ENCODE results near the gene CITED2. TPM values are rescaled to one million over a fixed set of nuclear protein-coding genes. Genes with fewer than 3 reads are reported as not detected.
A peak's percentile ranks its signal among the peaks of the same experiment; 100 is the strongest.
"Not testable (repeated sequence)": the region's sequence is repeated elsewhere in the genome, so short reads cannot be mapped to it uniquely, and the experiment has no call there.

CITED2 gene
- total and polyA plus RNA-seq, 2 experiments from 2014 or later: 26.6 to 76.9 TPM

DNA sequence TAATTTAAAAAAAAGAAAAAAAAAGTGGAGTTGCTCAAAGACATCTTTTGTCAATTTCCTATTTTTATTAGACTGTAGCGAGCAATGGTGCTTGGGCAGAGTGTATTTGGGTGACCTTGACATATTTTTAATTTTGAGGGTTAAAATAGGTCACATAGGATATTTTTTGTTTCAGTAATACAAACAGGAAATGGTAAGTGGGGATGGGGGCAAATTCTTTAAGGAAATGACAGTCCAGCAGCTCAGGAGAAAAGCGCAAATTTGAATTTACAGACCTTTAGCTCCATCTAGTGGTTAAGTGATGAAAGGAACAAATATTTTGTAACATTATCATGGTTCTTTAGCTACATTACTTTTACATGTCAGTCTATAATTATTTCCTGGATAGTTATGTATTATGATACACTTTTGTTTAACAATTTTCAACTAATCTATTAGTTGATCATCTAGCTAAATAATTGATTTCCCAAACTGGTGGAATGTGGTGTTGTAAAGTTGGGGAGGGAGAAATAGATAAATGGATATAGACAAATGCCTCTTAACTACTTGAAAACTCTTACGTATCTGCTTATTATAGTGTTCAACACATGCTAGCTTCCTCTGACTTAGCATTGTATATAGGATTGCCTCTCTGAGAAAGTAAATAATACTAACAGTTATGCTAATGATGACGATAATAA is 10.0 kb downstream of the CITED2 start:
- Histone ChIP-seq H3K36me3 (ENCODE audit: insufficient read depth) (no peaks in the 10 kb centered on the region), H3K9me2 (ENCODE audit: insufficient read depth) (no peaks in the 10 kb centered on the region), H3K4me1 (ENCODE audit: insufficient read depth) (peaks cover 12% of the 10 kb centered on the region), H3K4me3 (no peak overlapping the region), H3K27ac (ENCODE audit: low read depth) (no peak overlapping the region), H2AFZ (no peak overlapping the region), H3K79me2 (replicated peaks; ENCODE audit: insufficient read depth) (no peaks in the 10 kb centered on the region), H3F3A (replicated peaks; ENCODE audit: low read depth) (no peaks in the 10 kb centered on the region; the same call in 1 of the 2 replicates), H4K20me1 (replicated peaks; ENCODE audit: insufficient read depth) (no peaks in the 10 kb centered on the region), H3K4me2 (no peak overlapping the region), H3K27me3 (ENCODE audit: insufficient read depth) (no peaks in the 10 kb centered on the region)
- no peaks in the 10 kb centered on the region for H3K36me3 Mint-ChIP-seq (ENCODE audit: low read depth)
- ATAC-seq (no peak), DNase-seq (ENCODE audit: low spot score) (peak; percentile 83)
- H3K4me3 Mint-ChIP-seq: no peak overlapping the region
- no peaks in the 10 kb centered on the region; the same call in 2 of the 3 replicates for H3K9me3 Mint-ChIP-seq
- H3K27me3 Mint-ChIP-seq (ENCODE audit: insufficient read depth, low read depth, poor library complexity): peaks cover 3% of the 10 kb centered on the region
- H3K27ac Mint-ChIP-seq: no peak overlapping the region
- TF ChIP-seq EZH2phosphoT487 (IDR thresholded peaks at IDR 0.05; ENCODE audit: unreplicated experiment): no peak
- TF ChIP-seq, protein P1, sequence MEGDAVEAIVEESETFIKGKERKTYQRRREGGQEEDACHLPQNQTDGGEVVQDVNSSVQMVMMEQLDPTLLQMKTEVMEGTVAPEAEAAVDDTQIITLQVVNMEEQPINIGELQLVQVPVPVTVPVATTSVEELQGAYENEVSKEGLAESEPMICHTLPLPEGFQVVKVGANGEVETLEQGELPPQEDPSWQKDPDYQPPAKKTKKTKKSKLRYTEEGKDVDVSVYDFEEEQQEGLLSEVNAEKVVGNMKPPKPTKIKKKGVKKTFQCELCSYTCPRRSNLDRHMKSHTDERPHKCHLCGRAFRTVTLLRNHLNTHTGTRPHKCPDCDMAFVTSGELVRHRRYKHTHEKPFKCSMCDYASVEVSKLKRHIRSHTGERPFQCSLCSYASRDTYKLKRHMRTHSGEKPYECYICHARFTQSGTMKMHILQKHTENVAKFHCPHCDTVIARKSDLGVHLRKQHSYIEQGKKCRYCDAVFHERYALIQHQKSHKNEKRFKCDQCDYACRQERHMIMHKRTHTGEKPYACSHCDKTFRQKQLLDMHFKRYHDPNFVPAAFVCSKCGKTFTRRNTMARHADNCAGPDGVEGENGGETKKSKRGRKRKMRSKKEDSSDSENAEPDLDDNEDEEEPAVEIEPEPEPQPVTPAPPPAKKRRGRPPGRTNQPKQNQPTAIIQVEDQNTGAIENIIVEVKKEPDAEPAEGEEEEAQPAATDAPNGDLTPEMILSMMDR (conservative IDR thresholded peaks at IDR 0.05; ENCODE audit: low read depth in 2 of 2): peak; percentile 69 to 81
- peaks cover 36% of the 10 kb centered on the region for H3K4me1 Mint-ChIP-seq

DNA sequence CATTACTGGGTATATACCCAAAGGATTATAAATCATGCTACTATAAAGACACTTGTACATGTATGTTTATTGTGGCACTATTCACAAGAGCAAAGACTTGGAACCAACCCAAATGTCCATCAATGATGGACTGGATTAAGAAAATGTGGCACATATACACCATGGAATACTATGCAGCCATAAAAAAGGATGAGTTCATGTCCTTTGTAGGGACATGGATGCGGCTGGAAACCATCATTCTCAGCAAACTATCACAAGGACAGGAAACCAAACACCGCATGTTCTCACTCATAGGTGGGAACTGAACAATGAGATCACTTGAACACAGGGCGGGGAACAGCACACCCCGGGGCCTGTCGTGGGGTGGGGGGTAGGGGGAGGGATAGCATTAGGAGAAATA is 10.7 kb downstream of the CITED2 start:
- peaks cover 31% of the 10 kb centered on the region for H3K4me1 Mint-ChIP-seq
- H3K79me2 ChIP-seq (replicated peaks; ENCODE audit: insufficient read depth); H3K4me3 ChIP-seq: not testable (repeated sequence)

DNA sequence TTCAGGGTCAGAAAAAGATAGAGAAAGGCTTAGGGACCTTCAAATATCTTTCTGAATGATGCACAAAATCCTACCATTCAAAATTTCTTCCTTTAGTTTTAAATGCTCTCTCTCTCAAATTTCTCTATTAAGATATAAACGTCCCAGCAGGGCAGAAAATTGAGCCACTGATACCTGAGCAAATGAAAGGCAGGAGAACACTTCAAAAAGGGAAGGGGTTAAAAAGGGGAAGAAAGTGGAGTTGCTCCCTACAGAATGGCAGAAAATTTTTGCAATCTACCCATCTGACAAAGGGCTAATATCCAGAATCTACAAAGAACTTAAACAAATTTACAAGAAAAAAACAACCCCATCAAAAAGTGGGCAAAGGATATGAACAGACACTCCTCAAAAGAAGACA is 11.3 kb downstream of the CITED2 start:
- H3K36me3 Mint-ChIP-seq (ENCODE audit: low read depth); H3K79me2 ChIP-seq (replicated peaks; ENCODE audit: insufficient read depth); H3K4me2 ChIP-seq; H4K20me1 ChIP-seq (replicated peaks; ENCODE audit: insufficient read depth); H3K27ac Mint-ChIP-seq; H3K36me3 ChIP-seq (ENCODE audit: insufficient read depth); H3K27me3 Mint-ChIP-seq (ENCODE audit: insufficient read depth, low read depth, poor library complexity); DNase-seq (ENCODE audit: low spot score); H3K4me3 ChIP-seq; H3K4me1 ChIP-seq (ENCODE audit: insufficient read depth); H3F3A ChIP-seq (replicated peaks; ENCODE audit: low read depth); H3K9me3 Mint-ChIP-seq; H2AFZ ChIP-seq; H3K27ac ChIP-seq (ENCODE audit: low read depth); ATAC-seq; H3K4me3 Mint-ChIP-seq; H3K9me2 ChIP-seq (ENCODE audit: insufficient read depth); H3K27me3 ChIP-seq (ENCODE audit: insufficient read depth): not testable (repeated sequence)
- H3K4me1 Mint-ChIP-seq: peaks cover 25% of the 10 kb centered on the region

More for the DNA sequence above, 10.7 kb downstream of the CITED2 start:
- H3K36me3 Mint-ChIP-seq (ENCODE audit: low read depth); H3K27ac Mint-ChIP-seq; H3K36me3 ChIP-seq (ENCODE audit: insufficient read depth); H3K27me3 Mint-ChIP-seq (ENCODE audit: insufficient read depth, low read depth, poor library complexity); H3K27ac ChIP-seq (ENCODE audit: low read depth); H2AFZ ChIP-seq; H3K9me3 Mint-ChIP-seq; H3K4me2 ChIP-seq; H3K4me3 Mint-ChIP-seq; H3F3A ChIP-seq (replicated peaks; ENCODE audit: low read depth); ATAC-seq; DNase-seq (ENCODE audit: low spot score); H3K27me3 ChIP-seq (ENCODE audit: insufficient read depth); H4K20me1 ChIP-seq (replicated peaks; ENCODE audit: insufficient read depth); H3K9me2 ChIP-seq (ENCODE audit: insufficient read depth): not testable (repeated sequence)
- H3K4me1 ChIP-seq (ENCODE audit: insufficient read depth): peaks cover 12% of the 10 kb centered on the region
